H1 (cell line): ENCODE data around the gene PARD3.

ENCODE experiments used
- BACH1 ChIP-seq: IDR thresholded peaks from 2 replicates; pipeline ENCODE4 v1.6.1; 2012; ENCODE audit warnings: low read length, improper control_type of control experiment
- BCL11A ChIP-seq, 2 experiments: IDR thresholded peaks; one replicate each; pipeline ENCODE4 v1.6.1; 2011; ENCODE audit warnings: low read depth in 2 of 2, low read length in 2 of 2, mild to moderate bottlenecking in 2 of 2
- CREB1 ChIP-seq: IDR thresholded peaks from 2 replicates; pipeline ENCODE4 v1.6.1; 2012; ENCODE audit warnings: inconsistent platforms
- EP300 ChIP-seq, 2 experiments: IDR thresholded peaks; 1 replicate in 1 of 2; 2 replicates in 1 of 2; pipeline ENCODE4 v1.6.1; 2011 to 2012; ENCODE audit warnings: low read depth in 2 of 2, low read length in 2 of 2, mild to moderate bottlenecking in 2 of 2, borderline replicate concordance in 1 of 2, inconsistent platforms in 1 of 2, moderate library complexity in 1 of 2
- EZH2 ChIP-seq: fragments of 200-600 bp; sonication (generic); IDR thresholded peaks from 2 replicates; pipeline ENCODE4 v1.7.1; 2012; ENCODE audit warnings: low read depth, mild to moderate bottlenecking, moderate library complexity, low read length, inconsistent platforms; ENCODE audit not compliant: severe bottlenecking
- POLR2A ChIP-seq, 2 experiments: IDR thresholded peaks; 1 replicate in 1 of 2; 2 replicates in 1 of 2; pipeline ENCODE4 v1.6.1; 2011; ENCODE audit warnings: low read depth in 2 of 2, low read length in 2 of 2, mild to moderate bottlenecking in 2 of 2; ENCODE audit errors: control extremely low read depth in 1 of 2
- POLR2AphosphoS5 ChIP-seq: IDR thresholded peaks from 2 replicates; pipeline ENCODE4 v1.6.1; 2011; ENCODE audit warnings: low read depth, low read length
- RAD21 ChIP-seq, 2 experiments: IDR thresholded peaks in 1 of 2; conservative IDR thresholded peaks in 1 of 2; 2 replicates each; pipeline ENCODE4 v1.6.1; 2011; ENCODE audit warnings: low read depth in 2 of 2, low read length in 2 of 2, improper control_type of control experiment in 1 of 2, inconsistent platforms in 1 of 2, mild to moderate bottlenecking in 1 of 2, moderate library complexity in 1 of 2
- RXRA ChIP-seq: IDR thresholded peaks from 2 replicates; pipeline ENCODE4 v1.6.1; 2011; ENCODE audit warnings: low read depth, mild to moderate bottlenecking, low read length, moderate library complexity; ENCODE audit not compliant: insufficient read depth
- TAF1 ChIP-seq: IDR thresholded peaks from 2 replicates; pipeline ENCODE4 v1.6.1; 2011; ENCODE audit warnings: mild to moderate bottlenecking, low read depth, low read length
- YY1 ChIP-seq: IDR thresholded peaks from 2 replicates; pipeline ENCODE4 v1.6.1; 2011; ENCODE audit warnings: low read depth, mild to moderate bottlenecking, low read length
- TF ChIP-seq, protein P1 (sequence below), 3 experiments: IDR thresholded peaks; 1 replicate in 2 of 3; 2 replicates in 1 of 3; pipeline versions ENCODE4 v1.5.1 to v1.6.1; 2011; ENCODE audit warnings: low read length in 3 of 3, mild to moderate bottlenecking in 3 of 3, inconsistent platforms in 2 of 3, low read depth in 1 of 3, moderate library complexity in 1 of 3; ENCODE audit not compliant: insufficient read depth in 1 of 3; ENCODE audit errors: control extremely low read depth in 1 of 3
- TF ChIP-seq, protein P2 (sequence below): IDR thresholded peaks from 2 replicates; pipeline ENCODE4 v1.6.1; 2011; ENCODE audit warnings: low read length, improper control_type of control experiment

DNA sequence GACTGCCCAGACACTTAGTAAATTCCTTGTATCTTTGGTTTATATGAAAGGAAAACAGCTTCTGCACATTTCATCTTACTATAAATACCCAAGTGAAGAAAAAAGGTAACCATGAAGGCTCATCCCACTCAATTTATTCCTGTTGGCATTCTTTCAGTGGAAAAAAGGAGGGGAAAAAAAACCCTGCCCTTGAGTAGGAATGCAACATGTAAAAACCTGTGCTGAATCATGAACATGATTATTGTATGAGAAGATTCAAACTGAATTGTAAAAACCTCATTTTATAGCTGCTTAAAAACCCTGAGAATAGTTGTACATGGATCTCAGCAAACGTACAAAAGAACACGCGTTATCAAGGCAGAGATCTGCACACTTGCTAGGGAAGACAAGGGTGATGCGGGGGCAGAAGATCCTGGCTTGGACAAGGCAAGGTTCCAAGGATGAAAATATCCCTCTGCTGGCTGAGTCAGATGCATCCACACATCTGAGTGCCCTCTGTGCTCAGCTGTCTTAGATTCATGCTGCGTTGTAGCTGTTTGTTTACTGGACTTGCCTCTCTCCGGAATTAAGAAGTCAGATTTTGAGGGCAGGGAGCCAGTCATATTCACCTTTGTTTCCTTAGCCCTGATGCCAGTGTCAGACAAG lies 658.2 kb downstream of the PARD3 start:
- no peak for TF ChIP-seq EP300 (IDR thresholded peaks at IDR 0.05; ENCODE audit: borderline replicate concordance in 1 of 2, low read depth in 2 of 2, low read length in 2 of 2)
- TF ChIP-seq YY1, result no peak
- no peak for TF ChIP-seq EZH2
- TF ChIP-seq BCL11A (IDR thresholded peaks at IDR 0.05; ENCODE audit: low read depth in 2 of 2, low read length in 2 of 2), result no peak
- TF ChIP-seq POLR2AphosphoS5, result no peak
- TF ChIP-seq, protein P1, sequence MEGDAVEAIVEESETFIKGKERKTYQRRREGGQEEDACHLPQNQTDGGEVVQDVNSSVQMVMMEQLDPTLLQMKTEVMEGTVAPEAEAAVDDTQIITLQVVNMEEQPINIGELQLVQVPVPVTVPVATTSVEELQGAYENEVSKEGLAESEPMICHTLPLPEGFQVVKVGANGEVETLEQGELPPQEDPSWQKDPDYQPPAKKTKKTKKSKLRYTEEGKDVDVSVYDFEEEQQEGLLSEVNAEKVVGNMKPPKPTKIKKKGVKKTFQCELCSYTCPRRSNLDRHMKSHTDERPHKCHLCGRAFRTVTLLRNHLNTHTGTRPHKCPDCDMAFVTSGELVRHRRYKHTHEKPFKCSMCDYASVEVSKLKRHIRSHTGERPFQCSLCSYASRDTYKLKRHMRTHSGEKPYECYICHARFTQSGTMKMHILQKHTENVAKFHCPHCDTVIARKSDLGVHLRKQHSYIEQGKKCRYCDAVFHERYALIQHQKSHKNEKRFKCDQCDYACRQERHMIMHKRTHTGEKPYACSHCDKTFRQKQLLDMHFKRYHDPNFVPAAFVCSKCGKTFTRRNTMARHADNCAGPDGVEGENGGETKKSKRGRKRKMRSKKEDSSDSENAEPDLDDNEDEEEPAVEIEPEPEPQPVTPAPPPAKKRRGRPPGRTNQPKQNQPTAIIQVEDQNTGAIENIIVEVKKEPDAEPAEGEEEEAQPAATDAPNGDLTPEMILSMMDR (IDR thresholded peaks at IDR 0.05; ENCODE audit: control extremely low read depth in 1 of 3, insufficient read depth in 1 of 3, low read depth in 1 of 3, low read length in 3 of 3), result no peak
- no peak for TF ChIP-seq CREB1
- TF ChIP-seq RXRA, result no peak
- TF ChIP-seq TAF1, result no peak
- no peak for TF ChIP-seq POLR2A (IDR thresholded peaks at IDR 0.05; ENCODE audit: control extremely low read depth in 1 of 2, low read depth in 2 of 2, low read length in 2 of 2)
- no peak for TF ChIP-seq RAD21 (IDR thresholded peaks at IDR 0.05 in 1 of 2, conservative IDR thresholded peaks at IDR 0.05 in 1 of 2; ENCODE audit: low read depth in 2 of 2, low read length in 2 of 2)
- TF ChIP-seq, protein P2, sequence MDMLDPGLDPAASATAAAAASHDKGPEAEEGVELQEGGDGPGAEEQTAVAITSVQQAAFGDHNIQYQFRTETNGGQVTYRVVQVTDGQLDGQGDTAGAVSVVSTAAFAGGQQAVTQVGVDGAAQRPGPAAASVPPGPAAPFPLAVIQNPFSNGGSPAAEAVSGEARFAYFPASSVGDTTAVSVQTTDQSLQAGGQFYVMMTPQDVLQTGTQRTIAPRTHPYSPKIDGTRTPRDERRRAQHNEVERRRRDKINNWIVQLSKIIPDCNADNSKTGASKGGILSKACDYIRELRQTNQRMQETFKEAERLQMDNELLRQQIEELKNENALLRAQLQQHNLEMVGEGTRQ, result no peak
- no peak for TF ChIP-seq BACH1
